Peyer's patch (tissue), 4 donors: ENCODE measurements around the gene NODAL. TPM values are rescaled to one million over a fixed set of nuclear protein-coding genes. Genes with fewer than 3 reads are reported as not detected.
A peak's percentile ranks its signal among the peaks of the same experiment; 100 is the strongest.

Experiments
- DNase-seq, 3 donors: peaks; one replicate each; pipeline ENCODE4 v3.0.0-alpha.2; 2017 to 2019
- H3K27ac ChIP-seq, 4 donors: fragments of 200-600 bp; sonication (generic); one replicate each; pipeline ENCODE4 v1.5.1; 2016 to 2019
- H3K27me3 ChIP-seq, 2 donors: fragments of 200-600 bp; sonication (generic); one replicate each; pipeline ENCODE4 v1.5.1; 2019
- H3K36me3 ChIP-seq, 3 donors: fragments of 200-600 bp; sonication (generic); one replicate each; pipeline ENCODE4 v1.5.1; 2016 to 2019
- H3K4me1 ChIP-seq, 4 donors: fragments of 200-600 bp; sonication (generic); one replicate each; pipeline ENCODE4 v1.5.1; 2016 to 2019
- H3K4me3 ChIP-seq, 4 donors: fragments of 200-600 bp; sonication (generic); 1 replicate in 3 of 4; 2 replicates in 1 of 4; pipeline ENCODE4 v1.5.1; 2016 to 2019; ENCODE audit warnings: mild to moderate bottlenecking in 1 of 4
- H3K9me3 ChIP-seq, 4 donors: fragments of 200-600 bp; sonication (generic); one replicate each; pipeline ENCODE4 v1.5.1; 2016 to 2019; ENCODE audit warnings: mild to moderate bottlenecking in 1 of 4
- CTCF ChIP-seq, 6 experiments: fragments of 450-650 bp in 4 of 6; fragments of 200-600 bp in 2 of 6; sonication (generic) in 1 of 6; IDR thresholded peaks; one replicate each; pipeline ENCODE4 v1.5.1; 2017 to 2019; ENCODE audit warnings: antibody characterized with exemption in 6 of 6, mild to moderate bottlenecking in 3 of 6, moderate library complexity in 1 of 6
- POLR2A ChIP-seq, 2 donors: fragments of 450-650 bp; IDR thresholded peaks; one replicate each; pipeline ENCODE4 v1.5.1; 2017; ENCODE audit warnings: antibody characterized with exemption in 2 of 2, mild to moderate bottlenecking in 2 of 2, moderate library complexity in 2 of 2
- total RNA-seq, 4 donors: library from RNA; depleted of rRNA; stranded (reverse); fragments of >200 nt; gene quantifications; one replicate each; pipeline ENCODE4 v1.1.0, GENCODE V29; 2016

NODAL gene
- total RNA-seq, 4 donors from 2014 or later = not detected

GRCh38 chr10:70430493-70431445 is 10.7 kb downstream of the NODAL start:
- Histone ChIP-seq H3K36me3 (peaks cover 0 to 36% (median 0%) of the 10 kb centered on the region in 3 donors), H3K4me1 (peaks cover 0 to 7% (median 0%) of the 10 kb centered on the region in 4 donors)

GRCh38 chr10:70426823-70427222 is 14.7 kb downstream of the NODAL start:
- Histone ChIP-seq H3K36me3 (peaks cover 0 to 75% (median 0%) of the 10 kb centered on the region in 3 donors), H3K9me3 (no peaks in the 10 kb centered on the region), H3K4me1 (peaks cover 0 to 15% (median 0%) of the 10 kb centered on the region in 4 donors), H3K4me3 (no peak overlapping the region), H3K27me3 (no peaks in the 10 kb centered on the region), H3K27ac (no peak overlapping the region)
- TF ChIP-seq POLR2A (IDR thresholded peaks at IDR 0.05) = no peak
- no peak for TF ChIP-seq CTCF (IDR thresholded peaks at IDR 0.05)
- DNase-seq = no peak

More at GRCh38 chr10:70430493-70431445, 10.7 kb downstream of the NODAL start:
- Histone ChIP-seq H3K27me3 (no peaks in the 10 kb centered on the region), H3K27ac (peak overlapping the region; percentile 18 to 83 (median 45)), H3K4me3 (no peak overlapping the region), H3K9me3 (no peaks in the 10 kb centered on the region)
- TF ChIP-seq POLR2A (IDR thresholded peaks at IDR 0.05) (no peak), CTCF (IDR thresholded peaks at IDR 0.05) (peak in 1 of 6 experiments; percentile 14)
- DNase-seq = peak in 1 of 3 donors; percentile 68

GRCh38 chr10:70425096-70425495 is 16.4 kb downstream of the NODAL start:
- peak in 1 of 3 donors; percentile 34 for DNase-seq
- H3K27me3 ChIP-seq = no peaks in the 10 kb centered on the region
- H3K4me3 ChIP-seq = no peak overlapping the region
- H3K36me3 ChIP-seq = peaks cover 0 to 93% (median 0%) of the 10 kb centered on the region in 3 donors
- no peak overlapping the region for H3K27ac ChIP-seq
- peaks cover 0 to 13% (median 0%) of the 10 kb centered on the region in 4 donors for H3K4me1 ChIP-seq
- H3K9me3 ChIP-seq = no peaks in the 10 kb centered on the region
- TF ChIP-seq POLR2A (IDR thresholded peaks at IDR 0.05) (no peak), CTCF (IDR thresholded peaks at IDR 0.05) (no peak)

- Histone ChIP-seq H3K9me3 (no peaks in the 10 kb centered on the region), H3K36me3 (peaks cover 0 to 98% (median 0%) of the 10 kb centered on the region in 3 donors), H3K27me3 (no peaks in the 10 kb centered on the region), H3K4me1 (peaks cover 0 to 8% (median 0%) of the 10 kb centered on the region in 4 donors), H3K27ac (no peak overlapping the region), H3K4me3 (no peak overlapping the region)
- no peak for TF ChIP-seq CTCF (IDR thresholded peaks at IDR 0.05)
- no peak for TF ChIP-seq POLR2A (IDR thresholded peaks at IDR 0.05)
- DNase-seq = no peak
Observed at GRCh38 chr10:70424320-70424719, 17.2 kb downstream of the NODAL start.

- H3K27ac ChIP-seq = no peak overlapping the region
- no peak for DNase-seq
- no peaks in the 10 kb centered on the region for H3K27me3 ChIP-seq
- TF ChIP-seq POLR2A (IDR thresholded peaks at IDR 0.05) (no peak), CTCF (IDR thresholded peaks at IDR 0.05) (no peak)
- no peaks in the 10 kb centered on the region for H3K4me1 ChIP-seq
- H3K9me3 ChIP-seq = no peaks in the 10 kb centered on the region
- H3K36me3 ChIP-seq = peaks cover 0 to 42% (median 0%) of the 10 kb centered on the region in 3 donors
- no peak overlapping the region for H3K4me3 ChIP-seq
Observed at GRCh38 chr10:70418713-70419112, 22.8 kb downstream of the NODAL start.
